Ramos (cell line): ENCODE data around the gene LAMTOR5.

ENCODE experiments used
- in situ Hi-C: fragments of 300-500 bp; cut with MboI; formaldehyde crosslinking; loops from one replicate; pipeline ENCODE4 v1.14.3; 2022; ENCODE audit warnings: low sequenced_read_pairs; ENCODE audit not compliant: unreplicated experiment

The LAMTOR5 gene

DNA sequence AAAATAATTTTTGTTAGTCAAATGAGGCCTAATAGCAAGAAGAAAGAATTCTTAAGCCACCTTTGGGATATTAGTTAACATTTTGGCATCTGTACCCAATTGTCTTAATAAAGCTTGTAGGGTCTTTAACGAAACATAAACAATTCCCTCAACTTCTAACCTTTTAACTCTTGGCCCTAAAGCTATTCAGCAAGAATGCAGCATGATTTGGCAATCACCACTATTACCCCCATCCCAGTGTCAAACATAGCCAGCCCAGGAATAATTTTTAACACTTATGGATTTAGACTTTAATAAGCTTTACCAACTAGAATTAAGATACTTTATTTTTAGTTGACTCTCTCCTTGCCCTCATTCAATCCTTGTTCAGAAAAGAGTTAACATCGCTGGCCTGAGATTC lies 14.2 kb downstream of the LAMTOR5 start:
- in situ Hi-C loops = no loop called here

DNA sequence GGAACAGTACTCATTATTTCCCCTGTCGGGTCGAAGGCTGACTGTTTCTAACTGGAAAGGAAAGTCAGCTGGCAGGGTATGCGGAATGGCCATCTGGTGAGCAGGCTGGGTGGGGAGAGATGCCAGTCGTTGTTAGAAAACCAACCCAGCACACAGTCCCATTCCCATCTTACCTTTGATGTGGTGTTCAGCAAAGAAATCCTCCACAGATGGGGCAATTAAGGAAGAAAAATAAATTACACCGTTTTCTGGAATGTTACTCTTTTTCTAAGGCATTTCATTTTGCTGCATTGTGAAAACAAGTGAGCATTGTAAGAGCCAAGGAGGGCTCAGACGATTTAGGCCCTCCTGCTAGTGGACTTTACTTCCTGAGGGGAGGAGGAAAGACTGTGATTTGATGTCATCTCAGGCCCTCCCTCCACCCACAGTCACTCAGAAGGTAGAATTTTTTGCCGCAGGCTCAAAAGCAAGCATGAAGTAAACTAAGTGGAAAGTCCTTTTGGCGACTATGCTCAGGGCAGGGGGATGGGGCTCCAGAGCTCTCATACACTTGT lies 16.7 kb downstream of the LAMTOR5 start, which contains the start of gene SLC16A4:
Gene SLC16A4, minus strand, starts transcription at position 335 of the 554 bp plus-strand sequence. CDS start 1,703 bp downstream, outside the sequence.
- in situ Hi-C loops = no loop called here

DNA sequence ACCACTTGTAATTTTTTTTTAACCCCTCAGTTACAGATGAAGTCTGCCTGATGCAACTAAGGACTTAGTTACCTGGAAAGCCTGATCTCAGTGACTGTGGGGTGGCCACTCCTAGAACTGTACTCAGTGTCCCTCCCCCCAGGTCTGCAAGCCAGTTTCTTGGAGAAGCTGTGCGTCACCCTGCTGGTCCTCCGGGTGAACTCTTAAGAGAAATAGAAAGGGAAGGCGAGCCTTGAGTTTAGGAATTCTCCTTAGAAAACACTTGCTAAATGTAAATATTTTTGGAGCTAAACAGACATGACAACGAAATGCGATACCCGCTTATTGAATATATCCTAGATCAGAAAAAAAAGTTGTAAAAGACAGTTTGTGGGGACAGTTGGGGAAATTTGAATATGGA lies 17.4 kb downstream of the LAMTOR5 start:
- in situ Hi-C loops = no loop called here

DNA sequence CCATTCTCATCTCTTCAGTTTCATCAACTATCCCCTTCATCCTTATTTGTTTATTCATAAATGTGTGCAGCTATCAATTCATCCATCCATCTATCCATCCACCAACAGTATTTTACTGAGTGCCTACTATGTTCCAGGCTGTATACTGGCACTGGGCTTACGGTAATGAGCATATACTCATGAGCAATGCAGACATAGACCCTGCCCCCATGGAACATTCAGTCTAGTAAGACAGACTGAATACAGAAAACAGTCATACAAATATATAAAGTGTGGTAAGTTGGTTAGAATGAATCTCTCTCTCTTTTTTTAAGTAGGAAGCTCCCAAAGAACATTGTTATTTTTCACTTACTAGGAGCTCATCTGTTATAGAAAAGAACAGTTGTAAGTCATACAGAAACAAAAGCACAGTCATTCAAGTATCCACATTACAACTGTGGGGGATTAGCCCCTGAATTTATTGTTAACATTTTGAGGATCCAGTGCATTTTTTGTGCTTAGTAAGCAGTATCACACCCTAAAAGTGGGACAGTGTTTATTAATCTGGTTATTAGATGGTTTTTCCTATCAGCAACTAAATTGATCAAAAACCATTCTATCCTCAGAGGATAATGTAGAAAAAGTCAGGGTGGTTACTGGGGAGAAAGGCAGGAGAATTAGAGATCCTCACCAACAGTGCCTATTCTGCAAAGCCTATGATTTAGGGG lies 20.3 kb downstream of the LAMTOR5 start:
- in situ Hi-C loops = no loop called here

DNA sequence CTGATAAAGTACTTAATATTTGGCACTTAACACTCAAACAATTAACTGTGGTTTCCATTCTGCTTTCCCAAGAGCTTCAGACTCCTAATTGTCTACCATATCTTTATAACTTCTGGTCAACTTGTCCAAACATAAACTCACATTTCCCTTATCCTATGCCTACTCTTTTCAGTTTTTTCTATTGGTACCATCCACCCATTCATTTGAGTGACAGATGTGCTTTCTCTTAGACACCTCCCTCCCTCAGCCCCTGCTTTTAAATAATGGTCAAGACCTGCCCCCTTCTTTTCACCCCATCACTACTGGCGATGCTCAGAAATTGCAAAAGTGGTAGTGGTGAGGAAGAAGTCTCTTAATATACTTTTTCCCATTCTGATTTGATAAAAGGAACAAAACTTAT lies 22.1 kb downstream of the LAMTOR5 start:
- in situ Hi-C loops = no loop called here

DNA sequence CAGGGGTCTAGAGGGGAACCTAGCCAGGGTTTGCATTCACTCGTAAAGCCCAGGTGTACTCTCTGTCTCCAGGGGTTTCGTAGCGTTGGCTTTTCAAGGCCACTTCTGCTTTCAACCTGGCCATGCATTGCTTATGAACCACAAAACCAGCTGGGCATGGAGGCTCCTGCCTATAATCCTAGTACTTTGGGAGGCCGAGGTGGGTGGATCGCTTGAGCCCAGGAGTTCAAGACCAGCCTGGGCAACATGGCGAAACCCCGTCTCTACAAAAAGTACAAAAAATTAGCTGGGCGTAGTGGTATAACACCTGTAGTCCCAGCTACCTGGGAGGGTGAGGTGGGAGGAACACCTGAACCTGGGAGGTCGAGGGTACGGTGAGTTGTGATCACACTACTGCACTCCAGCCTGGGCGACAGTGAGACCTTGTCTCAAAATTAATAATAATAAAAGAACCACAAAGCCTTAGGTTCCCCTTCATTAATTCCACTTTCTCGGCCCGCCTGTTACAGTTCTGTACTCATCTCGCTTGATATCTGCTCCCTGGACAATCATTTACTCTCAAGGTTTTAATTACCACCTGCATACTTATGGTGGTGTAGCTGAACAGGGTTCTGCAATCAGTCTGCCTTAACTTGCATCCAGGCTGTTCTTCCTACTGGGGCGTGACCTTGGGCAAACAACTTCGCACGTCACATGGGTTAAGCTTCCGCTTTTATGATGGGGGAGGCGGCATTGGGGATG lies 22.7 kb downstream of the LAMTOR5 start:
- in situ Hi-C loops = no loop called here

DNA sequence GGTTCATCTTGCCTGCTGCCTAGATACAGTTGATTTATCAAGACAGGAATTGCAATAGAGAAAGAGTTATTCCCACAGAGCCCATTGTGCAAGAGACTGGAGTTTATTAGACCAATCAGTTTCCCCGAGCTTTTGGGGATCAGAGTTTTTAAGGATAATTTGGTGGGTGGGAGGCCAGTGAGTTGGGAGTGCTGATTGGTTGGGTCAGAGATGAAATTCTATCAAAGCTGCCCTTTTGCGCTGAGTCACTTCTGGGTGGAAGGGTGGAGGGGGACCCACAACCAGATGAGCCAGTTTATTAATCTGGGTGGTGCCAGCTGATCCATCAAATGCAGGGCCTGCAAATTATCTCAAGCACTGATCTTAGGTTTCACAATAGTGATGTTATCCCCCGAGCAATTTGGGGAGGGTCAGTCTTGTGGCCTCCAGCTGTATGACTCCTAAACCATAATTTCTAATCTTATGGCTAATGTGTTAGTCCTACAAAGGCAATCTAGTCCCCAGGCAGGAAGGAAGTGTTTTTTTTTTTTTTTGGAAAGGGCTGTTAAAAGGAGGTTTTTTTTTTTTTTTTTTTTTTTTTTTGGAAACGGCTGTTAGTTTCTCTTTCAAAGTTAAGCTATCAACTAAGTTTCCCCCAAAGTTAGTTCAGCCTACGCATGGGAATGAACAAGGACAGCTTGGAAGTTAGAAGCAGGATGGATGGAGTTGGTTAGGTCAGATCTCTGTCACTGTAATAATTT lies 24.1 kb downstream of the LAMTOR5 start:
- in situ Hi-C loops = no loop called here

DNA sequence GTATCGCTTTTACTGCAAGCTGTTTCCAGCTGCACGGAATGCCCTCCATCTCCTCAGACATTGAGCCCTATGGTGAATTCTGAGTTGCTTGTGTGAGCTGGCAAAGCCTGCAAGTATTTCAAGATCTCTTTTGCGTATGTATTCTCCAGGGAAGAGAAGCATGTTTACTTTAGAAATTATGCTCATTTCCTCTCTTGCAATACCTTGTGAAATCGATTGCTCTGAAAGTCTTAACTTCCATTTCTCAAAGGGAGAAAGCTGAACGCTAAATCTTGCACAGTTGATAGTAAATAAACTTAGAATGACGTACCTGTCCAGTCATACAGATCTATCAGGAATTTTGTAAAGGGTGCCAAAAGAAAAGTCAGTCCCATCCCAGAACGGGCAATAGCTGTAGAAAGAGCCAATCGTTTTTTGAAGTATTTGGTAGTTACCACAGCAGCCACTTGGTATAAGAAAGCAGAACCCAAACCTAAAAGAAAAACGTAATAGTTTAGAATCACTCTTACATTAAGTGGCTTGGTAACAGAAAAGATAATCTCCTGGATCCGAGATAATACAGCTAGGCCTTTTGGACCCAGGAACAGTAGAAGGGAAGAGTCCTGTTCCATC lies 26.7 kb downstream of the LAMTOR5 start:
- in situ Hi-C loops = no loop called here

DNA sequence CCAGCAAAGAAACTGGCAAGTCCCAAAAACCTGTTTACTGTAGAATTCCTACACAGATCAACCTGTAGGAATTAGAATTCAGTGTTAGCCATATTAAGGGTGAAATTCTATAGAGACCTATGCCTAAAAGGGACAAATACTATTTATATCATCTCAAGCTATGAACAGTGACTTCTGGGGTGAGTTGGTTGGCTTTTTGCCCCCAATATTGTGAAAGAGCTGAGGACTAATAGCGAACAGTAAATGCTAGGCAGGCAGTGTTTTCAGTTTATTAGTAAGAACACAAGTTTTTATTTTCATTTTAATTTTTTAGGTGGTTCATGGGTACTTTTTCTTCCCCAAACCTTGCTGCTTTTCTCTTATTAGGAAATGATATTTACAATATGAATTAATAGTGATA lies 32.0 kb downstream of the LAMTOR5 start:
- in situ Hi-C loops = no loop called here

DNA sequence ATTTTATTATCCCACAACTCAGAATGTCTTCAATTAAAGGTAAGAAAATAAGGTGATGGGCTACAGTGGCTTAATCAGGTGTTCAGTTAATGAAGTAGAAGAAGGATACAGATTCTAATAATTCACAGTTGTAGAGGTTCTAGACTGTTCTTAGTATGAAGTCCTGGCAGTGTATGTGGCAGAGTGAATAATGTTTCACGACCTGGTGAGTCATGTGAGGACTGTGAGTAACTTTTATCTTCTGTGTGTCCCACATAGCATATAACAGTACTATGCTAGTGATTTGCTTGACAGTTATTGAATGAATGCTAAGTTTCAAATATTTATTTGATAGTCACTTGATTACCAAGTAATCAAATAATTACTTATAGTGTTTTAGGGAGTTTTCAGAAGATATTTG lies 36.7 kb downstream of the LAMTOR5 start:
- in situ Hi-C loops = no loop called here

DNA sequence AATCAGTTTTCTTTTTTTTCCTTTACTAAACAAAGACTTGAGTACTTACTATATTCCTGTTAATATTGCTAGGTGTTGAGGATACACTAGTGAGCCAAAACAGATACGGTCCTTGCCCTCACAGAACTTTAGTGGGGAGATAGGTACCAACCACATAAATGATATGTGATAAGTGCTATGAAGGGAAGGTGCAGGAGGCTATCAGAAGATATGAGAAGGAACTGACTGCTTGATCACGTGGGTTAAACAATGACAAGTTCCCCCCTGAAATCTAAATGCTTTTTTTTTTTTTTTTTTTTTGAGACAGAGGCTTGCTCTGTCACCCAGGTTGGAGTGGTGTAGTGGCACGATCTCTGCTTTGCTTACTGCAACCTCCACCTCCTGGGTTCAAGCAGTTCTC lies 43.3 kb downstream of the LAMTOR5 start:
- in situ Hi-C loops = no loop called here

DNA sequence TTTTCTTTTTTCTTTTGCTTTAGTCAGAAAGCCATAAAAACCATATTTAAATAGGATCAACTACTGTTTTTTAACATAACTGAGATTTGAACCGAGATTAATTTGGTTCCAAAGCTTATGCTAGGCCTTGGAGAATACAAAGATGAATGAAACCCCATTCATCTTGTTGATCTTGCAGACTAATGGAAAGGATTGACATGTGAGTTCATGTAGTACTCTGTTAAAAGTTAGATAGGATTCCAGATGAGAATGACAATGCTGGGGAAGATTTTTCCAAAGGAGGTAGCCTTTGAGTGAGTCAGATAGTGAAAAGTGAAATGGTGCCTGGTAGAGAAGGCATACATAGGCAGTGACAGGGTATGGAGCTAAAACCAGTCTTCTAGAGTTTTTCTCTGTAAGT lies 45.6 kb downstream of the LAMTOR5 start:
- in situ Hi-C loops = no loop called here

DNA sequence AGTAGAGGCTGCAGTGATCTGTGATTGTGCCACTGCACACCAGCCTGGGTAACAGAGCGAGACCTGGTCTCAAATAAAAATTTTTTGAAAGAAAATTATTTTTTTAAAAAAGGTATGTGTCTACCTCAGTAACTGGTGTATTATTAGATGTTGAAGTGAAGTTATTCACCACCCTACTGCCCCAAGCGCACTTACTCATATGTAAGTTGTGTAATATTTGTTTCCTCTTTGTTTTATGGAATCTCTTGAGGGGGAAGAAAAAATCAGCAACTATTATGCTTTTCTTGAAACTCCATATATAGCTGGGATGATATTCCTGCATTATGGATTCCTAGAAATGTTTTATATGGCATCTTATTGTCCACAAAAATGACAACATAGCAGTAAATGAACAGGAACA lies 47.1 kb downstream of the LAMTOR5 start:
- in situ Hi-C loops = no loop called here

DNA sequence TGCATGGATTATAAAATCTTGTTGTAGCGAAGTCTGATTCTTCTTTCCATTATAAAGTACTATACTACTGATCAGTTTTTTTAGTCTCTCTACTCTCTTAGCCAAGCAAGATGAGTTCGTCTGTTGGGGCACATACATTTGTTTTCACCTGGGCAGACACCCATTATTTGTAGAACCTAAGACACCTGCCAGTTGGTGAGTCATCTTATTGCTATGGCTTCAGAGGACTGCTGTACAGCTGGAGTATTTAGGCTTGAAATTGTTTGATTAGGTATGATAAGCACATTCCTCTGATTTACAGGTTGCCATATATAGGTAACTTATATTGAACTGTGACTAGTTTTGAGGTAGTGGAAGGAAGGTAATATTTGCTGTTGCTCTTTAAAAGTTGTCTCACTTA lies 51.1 kb downstream of the LAMTOR5 start:
- in situ Hi-C loops = no loop called here

DNA sequence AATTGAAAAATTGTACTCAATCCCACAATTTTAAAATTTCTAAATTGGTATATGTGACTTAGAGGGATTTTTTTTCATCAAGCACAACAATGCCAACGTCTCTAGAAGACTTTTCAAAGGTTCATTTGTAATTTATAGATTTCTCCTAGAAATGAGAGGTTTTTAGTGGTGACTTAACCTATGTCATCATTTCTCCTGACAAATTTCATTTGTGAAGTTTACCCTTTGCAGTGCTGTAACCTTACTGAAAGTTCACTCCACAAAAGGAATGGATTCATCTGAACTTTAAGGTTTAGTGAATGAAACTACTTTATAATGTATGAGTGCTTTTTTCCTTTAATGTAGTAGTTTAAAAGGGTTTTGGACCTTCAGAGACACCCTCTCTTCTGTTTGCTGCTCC lies 52.2 kb downstream of the LAMTOR5 start:
- in situ Hi-C loops = no loop called here
